ENCODE data around the gene ZBP1.

ZBP1 gene

GRCh38 chr20:57561356-57562279, 58.6 kb downstream of the ZBP1 start:
- no peak for DNase-seq (ENCODE audit: low read depth)
- no peak for TF ChIP-seq CTCF (conservative IDR thresholded peaks at IDR 0.05; ENCODE audit: low read depth, low read length)

DNA sequence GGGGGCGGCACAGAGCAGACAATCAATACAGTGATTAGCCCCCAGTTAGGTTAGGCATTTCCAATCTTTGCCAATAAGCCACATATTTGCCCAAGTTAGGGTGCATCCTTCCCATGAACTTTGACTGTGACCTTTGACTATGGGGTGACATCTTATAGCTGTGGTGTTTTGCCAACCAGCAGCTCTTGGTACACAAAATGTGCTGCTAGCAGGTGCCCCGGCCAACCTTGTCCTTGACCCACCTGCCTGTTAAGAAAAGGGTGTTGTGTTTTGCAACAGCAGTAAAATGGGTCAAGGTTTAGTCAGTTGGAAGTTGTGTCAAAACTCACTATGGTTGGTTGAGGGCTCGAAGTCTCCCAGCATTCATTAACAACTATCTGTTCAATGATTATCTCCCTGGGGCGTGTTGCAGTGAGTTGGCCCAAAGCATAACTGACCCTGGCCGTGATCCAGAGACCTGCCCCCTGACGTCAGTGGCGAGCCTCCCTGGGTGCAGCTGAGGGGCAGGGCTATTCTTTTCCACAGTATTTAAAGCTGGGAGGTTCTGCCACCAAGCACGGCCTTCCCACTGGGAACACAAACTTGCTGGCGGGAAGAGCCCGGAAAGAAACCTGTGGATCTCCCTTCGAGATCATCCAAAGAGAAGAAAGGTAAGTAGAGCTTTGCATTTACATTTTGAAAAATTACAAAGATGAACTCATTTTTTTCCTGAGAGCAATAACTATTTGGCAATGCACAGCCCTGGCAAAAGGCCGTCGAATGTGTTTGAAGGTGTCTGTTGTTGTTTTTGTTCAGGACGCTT, 59.5 kb downstream of the ZBP1 start, which contains the start of gene PCK1:
PCK1 (plus strand) TSS at position 557 of the 802 bp plus-strand sequence. CDS start 302 bp downstream, outside the sequence.
- H3K4me3 ChIP-seq (ENCODE audit: low read length), result no peak within 1 kb of the TSS
- no peak for TF ChIP-seq CTCF (conservative IDR thresholded peaks at IDR 0.05; ENCODE audit: low read depth, low read length)
- no peak for DNase-seq (ENCODE audit: low read depth)

More at GRCh38 chr20:57561356-57562279, 58.6 kb downstream of the ZBP1 start:
- H3K4me3 ChIP-seq (ENCODE audit: low read length), result no peak overlapping the region

DNA sequence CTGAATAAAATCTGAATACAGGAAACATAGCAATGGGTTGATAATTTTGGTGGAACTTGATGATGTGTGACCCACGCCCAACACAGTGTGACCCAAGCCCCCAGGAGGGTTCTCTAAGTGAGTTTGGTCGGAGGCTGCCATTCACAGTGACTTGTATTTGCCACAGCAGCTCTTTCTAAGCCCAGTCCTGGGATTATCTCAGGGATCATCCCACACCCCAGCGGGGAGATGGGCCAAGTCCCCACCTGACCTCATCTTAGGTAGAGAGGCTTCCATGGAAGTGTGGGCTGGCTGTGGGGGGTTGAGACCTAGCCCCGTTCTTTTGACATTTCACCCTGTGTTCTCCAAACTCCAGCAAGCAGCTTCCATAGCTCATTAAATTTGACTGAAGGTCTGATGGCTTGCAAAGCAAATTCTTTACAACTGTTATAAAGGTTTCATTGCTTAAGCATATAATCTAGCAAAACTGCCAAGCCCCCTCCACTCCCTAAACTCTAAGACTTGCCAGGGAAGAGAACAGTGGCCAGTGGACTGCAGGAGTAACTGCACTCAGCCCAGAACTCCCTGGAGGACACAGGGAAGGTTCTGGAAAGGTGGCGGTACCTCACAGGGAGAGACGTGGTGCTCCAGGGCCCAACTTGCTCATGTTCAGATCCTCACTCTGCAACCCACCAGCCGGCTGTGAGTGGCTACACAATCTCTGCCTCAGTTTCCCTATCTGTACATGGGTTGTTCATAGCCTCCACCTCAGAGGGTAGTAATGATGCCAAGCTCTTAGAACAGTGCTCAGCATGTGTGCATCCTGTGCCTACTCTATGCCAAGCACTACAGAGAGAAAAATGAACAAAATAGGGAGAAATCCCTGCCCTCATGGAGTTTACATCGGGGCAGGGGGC, 60.3 kb downstream of the ZBP1 start:
- no peak for DNase-seq (ENCODE audit: low read depth)
- H3K4me3 ChIP-seq (ENCODE audit: low read length), result no peak overlapping the region
- TF ChIP-seq CTCF (conservative IDR thresholded peaks at IDR 0.05; ENCODE audit: low read depth, low read length), result no peak

DNA sequence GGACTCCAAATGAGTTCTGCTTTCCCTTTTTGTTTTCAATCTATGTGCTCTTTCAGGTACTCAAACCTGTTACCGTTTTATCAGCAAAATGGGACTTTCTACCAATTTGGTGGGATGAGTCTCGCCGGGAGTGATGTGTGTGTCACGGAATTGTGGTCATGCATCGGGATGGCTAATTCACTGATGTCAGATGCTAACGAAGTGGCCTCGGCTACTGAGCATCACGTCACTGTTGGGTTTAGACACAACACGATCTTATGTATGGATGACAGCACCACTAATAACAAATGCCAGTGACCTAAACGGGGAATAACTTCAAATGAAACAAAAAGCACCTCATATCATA, 61.0 kb downstream of the ZBP1 start:
- no peak for DNase-seq (ENCODE audit: low read depth)
- no peak overlapping the region for H3K4me3 ChIP-seq (ENCODE audit: low read length)
- TF ChIP-seq CTCF (conservative IDR thresholded peaks at IDR 0.05; ENCODE audit: low read depth, low read length), result no peak

DNA sequence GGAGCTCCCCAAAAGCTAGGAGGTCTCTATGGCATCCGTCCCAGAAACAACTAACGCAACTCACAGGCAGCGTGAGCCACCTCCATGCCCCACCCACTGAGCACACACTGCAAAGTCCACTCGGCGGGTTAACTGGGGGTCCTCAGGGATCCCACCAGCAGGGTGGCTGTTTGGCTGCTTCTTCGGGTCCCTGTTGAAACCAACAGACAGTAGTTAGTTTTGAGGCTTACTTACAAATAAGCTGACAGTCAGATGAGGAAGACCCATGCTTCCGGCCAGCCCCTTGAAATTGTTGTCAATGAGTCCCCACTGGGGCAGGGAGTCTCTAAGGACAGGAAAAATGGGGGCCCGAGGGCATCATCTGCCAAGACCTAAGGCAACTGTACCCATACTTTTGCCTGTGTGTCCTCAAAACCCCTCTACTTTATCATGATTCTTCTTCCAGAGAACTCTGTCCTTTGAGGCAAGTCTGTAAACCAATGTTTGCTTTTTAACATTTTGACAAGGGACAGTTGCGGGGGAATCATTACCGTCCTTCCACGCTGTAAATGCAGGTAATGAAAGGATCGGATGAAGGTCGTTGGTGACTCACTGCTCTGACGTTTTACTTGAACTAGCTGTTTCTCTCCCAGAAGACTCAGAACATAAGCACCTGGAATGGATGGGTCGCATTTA, 61.5 kb downstream of the ZBP1 start:
- TF ChIP-seq CTCF (conservative IDR thresholded peaks at IDR 0.05; ENCODE audit: low read depth, low read length), result no peak
- DNase-seq (ENCODE audit: low read depth), result no peak
- no peak overlapping the region for H3K4me3 ChIP-seq (ENCODE audit: low read length)

DNA sequence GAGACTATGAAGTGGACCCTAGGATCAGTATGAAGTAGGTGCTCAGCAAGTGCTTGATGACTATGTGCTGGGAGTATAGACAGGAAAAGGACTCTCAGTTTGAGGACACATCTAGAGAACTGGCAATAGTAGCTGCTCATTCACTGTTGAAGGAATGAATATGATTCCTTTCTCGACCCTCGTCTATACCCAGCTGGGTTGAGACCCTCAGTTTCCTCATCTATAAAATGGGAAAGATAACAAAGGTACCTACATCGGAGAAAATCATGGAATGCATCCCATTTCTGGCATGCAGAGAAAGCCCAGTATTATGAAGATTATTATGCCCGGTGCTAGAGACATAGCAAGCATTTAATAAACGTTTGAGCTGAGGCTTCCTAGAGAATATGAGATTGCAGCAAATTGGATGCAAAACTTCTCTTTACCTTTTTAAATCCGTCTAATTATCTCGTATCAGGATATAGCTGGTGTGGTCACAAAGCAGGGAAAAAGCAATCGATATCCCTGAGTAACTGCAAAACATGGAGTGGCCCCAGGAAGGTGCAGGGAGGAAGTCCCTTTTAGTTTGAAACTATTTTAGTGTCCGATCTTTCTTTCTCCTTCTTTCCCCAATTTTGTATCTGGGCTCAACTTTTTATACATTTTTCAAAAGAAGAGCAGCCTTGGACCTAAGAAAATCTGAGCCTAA, 62.2 kb downstream of the ZBP1 start:
- TF ChIP-seq CTCF (conservative IDR thresholded peaks at IDR 0.05; ENCODE audit: low read depth, low read length), result no peak
- no peak for DNase-seq (ENCODE audit: low read depth)
- H3K4me3 ChIP-seq (ENCODE audit: low read length), result no peak overlapping the region

Measured in retinal pigment epithelial cell (primary cell).